ENCODE data around the gene LRP1. TPM values are rescaled to one million over a fixed set of nuclear protein-coding genes. Genes with fewer than 3 reads are reported as not detected.

The LRP1 gene
- total RNA-seq, 1 donor from 2014 or later = 0.60 TPM

- DNase-seq (ENCODE audit: low read depth in 2 of 2) = no peak
Measured at GRCh38 chr12:57173683-57174082, 45.4 kb downstream of the LRP1 start.

- DNase-seq (ENCODE audit: low read depth in 2 of 2) = peak; percentile 73 to 76
Measured at GRCh38 chr12:57175428-57176138, 47.3 kb downstream of the LRP1 start.

- DNase-seq (ENCODE audit: low read depth in 2 of 2) = no peak
Measured at GRCh38 chr12:57176139-57176477, 47.8 kb downstream of the LRP1 start.

- DNase-seq (ENCODE audit: low read depth in 2 of 2) = no peak
Measured at GRCh38 chr12:57176846-57177245, 48.6 kb downstream of the LRP1 start.

- DNase-seq (ENCODE audit: low read depth in 2 of 2) = no peak
Measured at GRCh38 chr12:57177354-57177753, 49.1 kb downstream of the LRP1 start.

- no peak for DNase-seq (ENCODE audit: low read depth in 2 of 2)
Measured at GRCh38 chr12:57178213-57178612, 49.9 kb downstream of the LRP1 start.

- no peak for DNase-seq (ENCODE audit: low read depth in 2 of 2)
Measured at GRCh38 chr12:57179331-57180086, 51.2 kb downstream of the LRP1 start.

- DNase-seq (ENCODE audit: low read depth in 2 of 2) = no peak
Measured at GRCh38 chr12:57180321-57180989, 52.2 kb downstream of the LRP1 start.

GRCh38 chr12:57181072-57181471 lies 52.8 kb downstream of the LRP1 start:
- DNase-seq (ENCODE audit: low read depth in 2 of 2) = no peak

- DNase-seq (ENCODE audit: low read depth in 2 of 2) = no peak
Measured at GRCh38 chr12:57181561-57182155, 53.4 kb downstream of the LRP1 start.

GRCh38 chr12:57182918-57183575 lies 54.8 kb downstream of the LRP1 start:
- DNase-seq (ENCODE audit: low read depth in 2 of 2) = peak; percentile 64 to 68

- no peak for DNase-seq (ENCODE audit: low read depth in 2 of 2)
Measured at GRCh38 chr12:57183939-57184725, 55.8 kb downstream of the LRP1 start.

GRCh38 chr12:57185403-57185802 lies 57.1 kb downstream of the LRP1 start:
- DNase-seq (ENCODE audit: low read depth in 2 of 2) = no peak

GRCh38 chr12:57185906-57186508 lies 57.7 kb downstream of the LRP1 start:
- no peak for DNase-seq (ENCODE audit: low read depth in 2 of 2)

GRCh38 chr12:57187222-57188089 lies 59.2 kb downstream of the LRP1 start:
- no peak for DNase-seq (ENCODE audit: low read depth in 2 of 2)

- DNase-seq (ENCODE audit: low read depth in 2 of 2) = no peak
Measured at GRCh38 chr12:57188090-57188425, 59.8 kb downstream of the LRP1 start.

GRCh38 chr12:57190037-57190436 lies 61.8 kb downstream of the LRP1 start:
- peak; percentile 37 to 43 for DNase-seq (ENCODE audit: low read depth in 2 of 2)

GRCh38 chr12:57190821-57191220 lies 62.5 kb downstream of the LRP1 start:
- no peak for DNase-seq (ENCODE audit: low read depth in 2 of 2)

- no peak for DNase-seq (ENCODE audit: low read depth in 2 of 2)
Measured at GRCh38 chr12:57191410-57191809, 63.1 kb downstream of the LRP1 start.

- DNase-seq (ENCODE audit: low read depth in 2 of 2) = no peak
Measured at GRCh38 chr12:57192920-57193319, 64.6 kb downstream of the LRP1 start.
